Measurements from ENCODE around the gene SLC26A1. TPM values are rescaled to one million over a fixed set of nuclear protein-coding genes. Genes with fewer than 3 reads are reported as not detected.

SLC26A1 gene
- total and polyA plus RNA-seq, 2 experiments from 2014 or later, result 0.22 to 1.8 TPM

DNA sequence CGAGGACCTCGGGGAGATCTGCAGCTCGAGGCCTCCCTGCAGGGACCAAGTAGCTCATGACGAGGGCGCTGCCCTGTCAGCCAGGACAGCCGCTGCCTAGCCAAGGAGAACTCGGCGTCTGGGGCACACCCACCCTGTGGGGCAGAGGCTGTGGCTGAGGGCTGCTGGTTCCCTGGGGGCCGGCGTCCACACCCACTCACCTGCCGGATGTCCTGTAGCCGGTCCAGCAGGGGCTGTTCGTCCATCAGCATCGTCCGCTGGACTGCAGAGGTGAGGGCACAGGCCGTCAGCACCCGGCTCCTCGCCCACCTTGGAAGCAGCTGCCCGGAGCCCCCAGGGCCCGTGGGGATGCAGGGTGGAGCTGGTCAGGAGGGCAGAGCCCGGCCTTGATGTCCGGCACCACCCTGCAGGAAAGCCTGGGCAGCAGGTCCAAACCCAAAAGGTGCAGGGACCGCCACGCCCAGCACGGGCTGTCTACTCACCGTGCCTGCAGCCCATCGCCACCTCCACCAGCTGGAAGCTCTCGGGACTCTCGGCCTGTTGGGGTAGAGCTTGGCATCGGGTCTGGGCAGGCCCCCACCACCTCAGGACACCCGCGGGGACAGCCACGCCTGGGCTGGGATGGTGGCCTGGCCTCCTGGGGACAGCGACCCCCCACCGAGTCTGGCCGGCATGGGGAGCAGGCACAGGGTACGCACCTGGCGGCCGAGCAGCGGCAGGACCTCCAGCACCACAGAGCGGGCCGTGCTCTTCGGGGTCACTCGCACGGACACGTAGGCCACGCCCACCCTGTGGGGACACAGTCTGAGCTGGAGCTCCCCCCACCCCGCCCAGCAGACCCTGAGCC lies 26.7 kb downstream of the SLC26A1 start:
- Histone ChIP-seq H3K9me2 (ENCODE audit: insufficient read depth) (no peaks in the 10 kb centered on the region), H2AFZ (no peak overlapping the region), H3K4me1 (ENCODE audit: insufficient read depth) (no peaks in the 10 kb centered on the region), H3F3A (ENCODE audit: insufficient read depth) (no peaks in the 10 kb centered on the region), H3K36me3 (ENCODE audit: low read depth) (no peaks in the 10 kb centered on the region), H3K4me2 (ENCODE audit: unreplicated experiment) (no peak overlapping the region), H3K79me2 (ENCODE audit: insufficient read depth) (no peaks in the 10 kb centered on the region), H3K4me3 (no peak overlapping the region), H4K20me1 (ENCODE audit: insufficient read depth) (no peaks in the 10 kb centered on the region), H3K27ac (no peak overlapping the region), H3K9me3 (ENCODE audit: low read depth) (no peaks in the 10 kb centered on the region), H3K9ac (no peak overlapping the region), H3K27me3 (replicated peaks; ENCODE audit: insufficient read depth) (no peaks in the 10 kb centered on the region)
- TF ChIP-seq EZH2phosphoT487 (IDR thresholded peaks at IDR 0.05; ENCODE audit: insufficient read depth, low read depth) (no peak), EZH2 (IDR thresholded peaks at IDR 0.05; ENCODE audit: insufficient read depth, poor library complexity, severe bottlenecking) (no peak)
- in situ Hi-C loops (cut with MboI), result no loop called here
- DNase-seq, result no peak
- 89 to 91% methylated on average over 31 to 40 of the region's 48 CpGs for WGBS, 2 experiments (ENCODE audit: low coverage in 1 of 2, low lambda C conversion rate in 2 of 2, missing lambda C conversion rate in 2 of 2)

DNA sequence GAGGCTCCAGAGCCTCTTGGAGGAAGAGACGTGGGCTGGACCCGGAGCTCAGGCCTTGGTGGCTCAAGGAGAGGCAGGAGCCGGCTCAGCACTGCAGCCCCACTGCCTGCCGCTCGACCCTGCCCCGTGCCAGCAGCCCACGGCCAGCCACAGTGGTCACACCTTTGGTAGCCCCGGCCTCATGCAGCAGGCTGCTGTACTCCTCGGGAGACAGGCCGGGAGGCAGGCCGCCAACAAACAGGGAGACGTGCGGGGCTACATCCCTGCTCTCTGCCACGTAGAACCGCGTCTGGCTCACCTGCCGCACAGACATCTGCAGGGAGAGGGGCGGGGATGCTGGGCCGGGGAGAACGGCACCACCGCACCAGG lies 27.5 kb downstream of the SLC26A1 start:
- Histone ChIP-seq H2AFZ (no peak overlapping the region), H3K4me3 (no peak overlapping the region), H3K4me1 (ENCODE audit: insufficient read depth) (no peaks in the 10 kb centered on the region), H4K20me1 (ENCODE audit: insufficient read depth) (no peaks in the 10 kb centered on the region), H3K36me3 (ENCODE audit: low read depth) (no peaks in the 10 kb centered on the region), H3K9me2 (ENCODE audit: insufficient read depth) (no peaks in the 10 kb centered on the region), H3K4me2 (ENCODE audit: unreplicated experiment) (no peak overlapping the region), H3K9ac (no peak overlapping the region), H3K27me3 (replicated peaks; ENCODE audit: insufficient read depth) (no peaks in the 10 kb centered on the region), H3F3A (ENCODE audit: insufficient read depth) (no peaks in the 10 kb centered on the region), H3K9me3 (ENCODE audit: low read depth) (no peaks in the 10 kb centered on the region), H3K27ac (no peak overlapping the region), H3K79me2 (ENCODE audit: insufficient read depth) (no peaks in the 10 kb centered on the region)
- 87 to 92% methylated on average over 21 of the region's 21 CpGs for WGBS, 2 experiments (ENCODE audit: low coverage in 1 of 2, low lambda C conversion rate in 2 of 2, missing lambda C conversion rate in 2 of 2)
- DNase-seq, result no peak
- in situ Hi-C loops (cut with MboI), result no loop called here
- no peak for TF ChIP-seq EZH2phosphoT487 (IDR thresholded peaks at IDR 0.05; ENCODE audit: insufficient read depth, low read depth)
- no peak for TF ChIP-seq EZH2 (IDR thresholded peaks at IDR 0.05; ENCODE audit: insufficient read depth, poor library complexity, severe bottlenecking)

DNA sequence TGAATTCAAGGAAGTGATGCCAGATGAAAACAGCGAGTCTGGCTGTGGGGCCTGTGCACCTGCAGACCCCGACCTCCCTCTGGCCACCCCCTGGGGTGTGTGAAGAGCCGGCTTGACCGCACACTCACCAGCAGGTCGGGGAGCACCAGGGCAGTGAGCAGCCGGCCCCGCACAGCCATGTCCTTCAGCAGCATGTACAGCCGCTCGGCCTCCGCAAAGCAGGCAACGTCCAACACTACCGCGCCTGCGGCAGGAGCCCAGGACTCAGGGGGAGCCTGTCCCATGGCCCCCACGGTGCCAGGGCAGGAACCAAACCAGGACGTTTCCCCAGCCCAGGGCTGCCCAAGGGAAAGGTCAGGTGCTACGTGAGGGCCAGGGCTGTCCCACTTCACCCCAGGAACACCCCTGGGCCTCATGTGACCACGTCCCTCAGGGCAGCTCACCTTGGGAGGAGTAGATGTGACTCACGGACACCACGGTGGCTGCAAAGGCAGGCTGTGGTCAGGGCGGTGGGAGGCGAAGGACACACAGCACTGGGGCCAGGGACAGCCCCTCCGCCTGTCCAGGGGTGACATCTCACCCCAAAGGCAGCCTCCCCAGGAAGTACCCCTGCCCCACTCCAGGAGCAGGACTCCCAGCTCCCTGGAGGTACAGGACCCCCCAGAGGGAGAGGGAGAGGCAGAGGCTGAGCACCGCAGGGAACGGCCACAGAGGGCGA lies 28.0 kb downstream of the SLC26A1 start:
- H3K27me3 ChIP-seq (replicated peaks; ENCODE audit: insufficient read depth), result no peaks in the 10 kb centered on the region
- in situ Hi-C loops (cut with MboI), result no loop called here
- TF ChIP-seq EZH2phosphoT487 (IDR thresholded peaks at IDR 0.05; ENCODE audit: insufficient read depth, low read depth) (no peak), EZH2 (IDR thresholded peaks at IDR 0.05; ENCODE audit: insufficient read depth, poor library complexity, severe bottlenecking) (no peak)
- no peak overlapping the region for H3K4me2 ChIP-seq (ENCODE audit: unreplicated experiment)
- no peaks in the 10 kb centered on the region for H4K20me1 ChIP-seq (ENCODE audit: insufficient read depth)
- no peak overlapping the region for H3K27ac ChIP-seq
- H3K79me2 ChIP-seq (ENCODE audit: insufficient read depth), result no peaks in the 10 kb centered on the region
- WGBS, 2 experiments (ENCODE audit: low coverage in 1 of 2, low lambda C conversion rate in 2 of 2, missing lambda C conversion rate in 2 of 2), result 93 to 94% methylated on average over 26 of the region's 26 CpGs
- H3K9me3 ChIP-seq (ENCODE audit: low read depth), result no peaks in the 10 kb centered on the region
- no peak overlapping the region for H2AFZ ChIP-seq
- no peak for DNase-seq
- no peaks in the 10 kb centered on the region for H3F3A ChIP-seq (ENCODE audit: insufficient read depth)
- no peak overlapping the region for H3K9ac ChIP-seq
- no peaks in the 10 kb centered on the region for H3K36me3 ChIP-seq (ENCODE audit: low read depth)
- H3K9me2 ChIP-seq (ENCODE audit: insufficient read depth), result no peaks in the 10 kb centered on the region
- no peaks in the 10 kb centered on the region for H3K4me1 ChIP-seq (ENCODE audit: insufficient read depth)
- H3K4me3 ChIP-seq, result no peak overlapping the region

DNA sequence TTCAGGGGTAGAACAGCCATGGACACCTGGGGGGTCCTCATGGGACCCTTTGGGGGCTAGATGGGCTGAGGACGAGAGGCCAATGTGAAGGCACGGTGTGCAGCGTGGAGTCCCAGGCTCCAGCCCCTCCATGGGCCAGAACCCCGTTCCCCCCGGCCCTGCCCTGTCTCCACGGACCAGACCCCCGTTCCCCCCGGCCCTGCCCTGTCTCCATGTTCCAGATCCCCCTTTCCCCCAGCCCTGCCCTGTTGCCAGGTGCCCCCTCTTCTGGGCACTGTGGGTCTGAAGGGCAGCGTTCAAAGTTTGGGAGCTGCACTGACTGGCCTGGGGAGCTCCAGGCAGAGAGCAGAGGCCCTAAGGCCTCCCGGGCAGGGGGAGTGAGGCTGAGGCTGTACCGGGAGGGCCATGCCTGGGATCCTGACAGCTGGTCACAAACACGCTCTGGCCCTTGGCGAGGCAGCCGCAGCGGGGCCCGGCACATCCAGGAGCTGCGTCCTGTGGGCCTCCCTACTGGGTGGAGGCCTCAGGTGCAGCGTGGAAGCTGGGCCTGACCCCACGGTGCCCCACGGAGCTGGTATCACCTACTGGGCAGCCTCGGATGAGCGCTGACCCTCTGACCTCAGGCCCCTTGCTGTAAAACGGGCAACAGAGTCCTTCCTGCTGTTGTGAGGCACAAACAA lies 28.7 kb downstream of the SLC26A1 start:
- DNase-seq, result no peak

More for the DNA sequence above, 28.7 kb downstream of the SLC26A1 start:
- TF ChIP-seq EZH2 (IDR thresholded peaks at IDR 0.05; ENCODE audit: insufficient read depth, poor library complexity, severe bottlenecking) (no peak), EZH2phosphoT487 (IDR thresholded peaks at IDR 0.05; ENCODE audit: insufficient read depth, low read depth) (no peak)
- Histone ChIP-seq H3K4me1 (ENCODE audit: insufficient read depth) (no peaks in the 10 kb centered on the region), H3K36me3 (ENCODE audit: low read depth) (no peaks in the 10 kb centered on the region), H3K27ac (no peak overlapping the region), H3K4me2 (ENCODE audit: unreplicated experiment) (no peak overlapping the region), H3K9ac (no peak overlapping the region), H3K9me2 (ENCODE audit: insufficient read depth) (no peaks in the 10 kb centered on the region), H3F3A (ENCODE audit: insufficient read depth) (no peaks in the 10 kb centered on the region), H3K9me3 (ENCODE audit: low read depth) (no peaks in the 10 kb centered on the region), H4K20me1 (ENCODE audit: insufficient read depth) (no peaks in the 10 kb centered on the region), H2AFZ (no peak overlapping the region), H3K27me3 (replicated peaks; ENCODE audit: insufficient read depth) (no peaks in the 10 kb centered on the region), H3K4me3 (no peak overlapping the region), H3K79me2 (ENCODE audit: insufficient read depth) (no peaks in the 10 kb centered on the region)
- WGBS, 2 experiments (ENCODE audit: low coverage in 1 of 2, low lambda C conversion rate in 2 of 2, missing lambda C conversion rate in 2 of 2), result 88 to 93% methylated on average over 17 to 18 of the region's 23 CpGs
- in situ Hi-C loops (cut with MboI), result no loop called here
